ENCODE measurements around the gene OLFML2B.

OLFML2B gene

DNA sequence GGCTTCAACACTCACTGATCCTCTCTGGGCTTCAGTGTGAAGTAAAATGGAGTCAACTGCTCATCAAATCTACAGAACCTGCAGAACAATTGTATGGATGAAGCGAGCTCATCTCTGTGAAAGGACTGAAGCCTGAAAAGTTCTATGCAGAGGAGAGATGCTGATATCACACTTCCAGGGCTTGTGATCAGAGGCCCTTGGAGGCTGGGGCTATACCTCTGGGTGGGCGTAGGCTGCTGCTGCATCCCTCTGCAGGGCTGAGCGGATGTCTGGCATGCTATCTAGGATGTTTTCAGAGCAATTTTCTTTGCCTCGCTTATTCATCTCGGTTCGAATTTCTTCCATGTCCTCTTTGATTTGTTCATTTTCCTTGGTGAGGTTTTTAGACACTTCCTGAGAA is 17.6 kb downstream of the OLFML2B start:
- no peak for DNase-seq (ENCODE audit: low read depth in 2 of 2)

DNA sequence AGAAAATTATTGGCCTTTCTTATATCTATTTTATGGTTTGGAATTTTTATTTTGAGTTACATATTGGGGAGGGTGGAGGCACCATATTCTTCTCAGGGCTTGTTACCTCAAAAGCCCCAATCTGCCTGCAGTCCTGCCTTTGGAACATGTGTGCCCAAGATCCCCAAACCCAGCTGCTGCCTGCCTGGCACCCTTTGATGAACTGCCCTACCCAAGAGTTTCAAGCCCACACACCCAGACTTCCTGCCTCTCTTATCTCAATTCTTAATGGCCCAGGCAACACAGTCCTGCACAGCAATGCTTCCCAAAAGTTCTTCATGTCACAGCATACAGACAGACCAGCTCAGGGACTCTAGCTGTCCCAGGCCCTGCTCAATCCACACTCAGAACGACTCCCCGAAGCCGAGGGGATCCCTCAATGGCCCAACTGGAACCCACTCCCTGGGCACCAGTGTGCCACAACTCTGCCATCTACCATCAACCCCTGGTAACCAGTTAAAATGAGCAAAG is 19.2 kb downstream of the OLFML2B start:
- DNase-seq (ENCODE audit: low read depth in 2 of 2): no peak

DNA sequence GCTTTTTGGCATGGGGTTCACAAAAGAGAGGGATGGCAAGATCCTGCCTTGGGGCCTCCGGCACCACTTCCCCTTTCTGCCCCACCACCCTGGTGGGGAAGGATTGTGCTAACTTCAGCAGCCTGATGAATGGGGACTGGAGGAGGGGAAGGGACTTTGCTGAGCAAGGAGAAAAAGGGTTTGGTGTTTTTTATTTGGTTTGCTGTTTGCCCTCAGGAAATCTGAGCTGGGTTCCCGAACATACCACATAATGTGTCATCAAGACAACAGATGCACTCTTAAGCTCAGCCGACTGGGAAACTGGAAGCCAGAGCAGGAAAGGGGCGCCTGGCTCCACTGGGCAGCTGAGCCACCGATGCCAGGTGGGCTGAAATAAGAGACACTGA is 19.8 kb downstream of the OLFML2B start:
- DNase-seq (ENCODE audit: low read depth in 2 of 2): no peak

DNA sequence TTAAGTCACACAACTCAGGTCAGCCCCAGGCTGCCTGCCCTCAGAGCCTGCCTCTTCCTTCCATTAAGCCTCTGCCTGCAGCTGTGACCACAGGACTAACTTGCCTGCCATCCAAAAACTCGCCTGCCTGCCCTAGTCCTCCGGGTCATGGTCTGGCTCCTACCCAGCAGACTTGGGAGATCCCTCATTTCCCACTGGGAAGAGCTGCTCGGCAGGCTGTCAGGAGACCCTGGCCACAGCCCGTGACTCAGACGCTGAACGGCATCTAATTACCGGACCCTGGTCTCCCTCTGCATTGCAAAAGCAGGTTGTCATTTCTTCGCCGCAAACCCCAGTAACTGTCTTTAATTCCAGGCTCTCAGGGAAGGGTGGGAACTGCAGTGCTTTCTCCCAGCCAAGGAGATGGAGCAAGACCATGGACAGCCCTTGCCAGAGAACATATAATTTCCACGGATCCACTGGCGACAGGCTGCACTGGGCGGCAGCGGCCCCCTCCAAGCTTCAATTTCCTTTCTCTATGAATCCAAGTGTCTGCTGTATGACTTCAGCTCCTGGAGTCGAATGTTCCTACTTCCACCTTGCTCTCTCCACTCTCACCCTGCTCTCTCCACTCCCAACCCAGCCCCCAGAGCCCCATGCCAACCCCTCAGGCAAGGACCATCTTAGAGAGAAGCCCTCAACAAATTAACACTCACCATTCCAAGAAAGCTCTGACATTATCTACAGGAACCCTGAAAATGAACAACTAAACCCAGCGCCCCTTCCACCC is 20.4 kb downstream of the OLFML2B start:
- no peak for DNase-seq (ENCODE audit: low read depth in 2 of 2)

DNA sequence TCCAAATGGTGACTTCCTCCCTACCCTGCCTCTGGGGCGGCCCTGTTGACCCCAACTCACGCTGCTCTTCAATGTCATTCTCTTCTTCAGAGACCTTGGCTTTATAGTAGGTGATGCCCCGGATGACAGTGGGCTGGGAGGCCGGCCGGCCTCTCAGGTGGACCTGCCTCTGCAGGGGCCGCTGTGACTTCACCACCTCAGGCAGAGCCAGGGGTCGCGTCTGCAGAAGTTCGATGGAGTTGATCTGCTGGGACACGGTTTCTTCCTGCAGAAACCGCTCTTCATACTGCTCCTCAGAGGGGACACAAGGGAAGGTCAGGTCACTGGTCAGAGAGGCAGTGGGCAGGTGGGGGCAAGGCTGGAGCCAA is 23.6 kb downstream of the OLFML2B start:
- DNase-seq (ENCODE audit: low read depth in 2 of 2): no peak

DNA sequence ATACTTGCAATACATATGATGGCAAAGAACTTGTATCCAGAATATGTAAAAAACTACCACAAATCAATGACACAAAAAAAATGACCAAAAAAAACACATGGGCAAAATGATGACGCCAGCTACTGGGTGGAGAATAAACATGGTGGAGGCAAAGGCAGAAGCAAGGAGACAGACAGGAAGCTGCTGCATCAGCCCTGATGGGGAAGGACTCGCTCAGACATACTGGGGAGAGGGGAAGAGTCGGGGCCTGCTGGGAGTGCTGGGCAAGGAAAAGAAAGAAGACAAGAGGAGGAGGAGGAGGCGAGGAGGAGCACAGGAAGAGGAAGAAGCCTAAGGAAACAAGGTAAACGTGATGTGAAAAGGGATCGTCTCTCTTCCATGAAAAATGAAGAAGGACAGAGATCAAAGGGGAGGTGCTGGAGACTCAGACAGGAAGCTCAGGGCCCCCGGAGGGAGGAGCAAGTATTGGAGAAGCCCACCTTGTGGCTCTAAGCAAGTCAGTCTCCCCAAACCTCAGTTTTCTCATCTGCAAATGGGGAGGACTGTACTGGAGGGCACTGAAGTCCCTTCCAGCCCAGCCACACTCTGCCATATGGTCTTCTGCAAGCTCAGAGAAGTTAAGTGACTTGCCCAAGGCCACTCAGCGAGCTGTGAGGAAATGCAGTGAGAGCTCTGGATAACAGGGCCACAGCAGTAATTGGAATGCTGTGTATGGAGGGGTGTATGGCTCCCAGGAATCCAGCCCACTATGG is 24.2 kb downstream of the OLFML2B start:
- no peak for DNase-seq (ENCODE audit: low read depth in 2 of 2)

DNA sequence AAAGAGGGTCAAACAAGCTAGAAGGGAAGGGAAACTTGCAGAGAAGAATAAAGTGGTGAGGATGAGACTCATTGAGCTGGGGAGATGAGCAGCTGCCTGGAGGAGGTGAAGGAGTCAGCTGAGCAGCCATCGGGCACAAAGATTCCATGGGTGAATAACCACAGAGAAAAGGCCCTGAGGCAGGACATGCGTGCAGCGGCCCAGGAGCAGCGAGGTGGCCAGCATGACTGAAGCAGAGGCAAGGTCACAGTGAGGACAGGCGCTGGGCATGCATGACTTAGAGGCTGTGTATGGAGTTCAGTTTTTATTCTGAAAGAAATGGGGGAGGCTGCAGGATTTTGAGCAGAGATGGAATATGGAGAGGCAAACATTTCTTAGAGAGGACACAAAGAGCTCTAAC is 24.9 kb downstream of the OLFML2B start:
- no peak for DNase-seq (ENCODE audit: low read depth in 2 of 2)

DNA sequence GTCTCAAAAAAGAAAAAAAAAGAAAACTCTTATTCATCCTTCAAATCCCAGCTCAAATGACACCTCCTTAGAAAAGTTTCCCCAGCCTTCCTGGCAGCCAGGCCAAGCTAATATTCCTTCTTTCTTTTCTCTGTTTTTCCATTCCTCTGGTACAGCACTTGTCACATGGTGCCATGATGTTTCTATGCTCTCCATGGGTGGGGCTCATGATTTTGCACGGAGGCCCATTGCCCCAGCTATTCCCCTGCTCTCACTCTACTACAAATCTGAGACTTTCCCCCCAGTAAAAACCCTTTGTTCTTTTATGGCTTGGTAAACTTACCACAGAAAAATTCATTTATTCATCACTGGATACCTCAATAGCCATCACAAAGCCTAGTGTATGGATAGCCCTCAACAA is 26.5 kb downstream of the OLFML2B start:
- DNase-seq (ENCODE audit: low read depth in 2 of 2): no peak

DNA sequence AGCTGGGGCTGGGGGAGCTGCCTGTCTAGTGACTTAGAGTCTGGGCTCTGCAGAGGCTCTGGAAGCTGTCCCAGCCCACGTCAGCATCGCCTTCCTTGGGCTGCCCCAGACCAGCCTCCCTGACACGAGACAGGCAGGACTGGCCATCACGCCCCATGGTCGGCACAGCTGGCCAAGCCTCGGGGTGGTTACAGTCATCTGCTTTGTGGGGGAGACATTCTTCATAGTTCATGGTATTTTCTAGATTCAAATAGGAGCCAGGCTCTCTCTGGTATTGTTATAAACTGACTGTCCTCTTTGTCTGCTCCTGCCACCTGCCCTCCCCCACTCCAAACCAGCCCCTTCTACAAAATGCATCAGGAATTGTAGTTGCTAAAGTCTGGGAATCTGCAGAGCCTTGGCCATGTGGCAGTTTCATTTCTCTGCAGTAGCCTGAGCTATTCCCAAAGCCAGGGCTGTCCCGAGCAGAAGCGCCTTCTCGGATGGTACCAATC is 29.4 kb downstream of the OLFML2B start:
- no peak for DNase-seq (ENCODE audit: low read depth in 2 of 2)

DNA sequence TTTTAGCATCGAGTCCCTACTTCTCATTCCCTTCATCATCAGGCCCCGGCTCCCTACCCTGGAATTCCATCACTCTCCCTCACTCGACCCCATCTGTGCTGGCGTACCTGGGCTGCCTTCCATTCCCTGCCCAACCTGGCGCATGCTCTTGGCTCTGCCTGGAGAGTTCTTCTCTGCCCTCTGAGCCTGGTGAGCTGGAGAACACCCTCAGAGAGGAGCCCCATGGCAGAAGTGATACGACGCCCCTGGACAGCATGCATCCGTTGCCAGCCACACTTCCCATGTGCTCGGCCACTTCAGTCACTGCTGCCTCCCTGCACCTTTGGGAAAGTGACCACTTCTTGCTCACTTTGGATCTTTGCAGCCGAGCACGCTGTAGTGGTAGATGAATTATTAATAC is 30.1 kb downstream of the OLFML2B start:
- DNase-seq (ENCODE audit: low read depth in 2 of 2): no peak

DNA sequence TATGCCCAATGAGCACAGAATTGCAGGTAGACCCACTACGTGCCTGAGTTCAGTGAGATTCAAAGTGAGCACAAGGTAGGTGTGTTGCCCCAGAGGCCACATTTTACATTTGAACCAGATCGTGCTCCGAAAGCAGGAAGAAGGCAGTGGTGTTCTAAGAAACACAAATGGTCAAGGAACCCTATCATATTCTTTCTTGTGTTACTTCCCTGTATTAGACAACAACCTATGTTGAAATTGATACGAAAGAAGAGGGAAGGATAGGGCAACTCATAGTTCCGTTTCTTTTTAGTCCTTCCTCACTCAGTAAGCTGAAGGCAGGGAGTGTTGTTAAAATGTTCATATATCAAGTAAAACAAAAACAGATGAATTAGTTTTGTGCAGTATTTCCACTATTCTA is 33.9 kb downstream of the OLFML2B start:
- no peak for DNase-seq (ENCODE audit: low read depth in 2 of 2)

DNA sequence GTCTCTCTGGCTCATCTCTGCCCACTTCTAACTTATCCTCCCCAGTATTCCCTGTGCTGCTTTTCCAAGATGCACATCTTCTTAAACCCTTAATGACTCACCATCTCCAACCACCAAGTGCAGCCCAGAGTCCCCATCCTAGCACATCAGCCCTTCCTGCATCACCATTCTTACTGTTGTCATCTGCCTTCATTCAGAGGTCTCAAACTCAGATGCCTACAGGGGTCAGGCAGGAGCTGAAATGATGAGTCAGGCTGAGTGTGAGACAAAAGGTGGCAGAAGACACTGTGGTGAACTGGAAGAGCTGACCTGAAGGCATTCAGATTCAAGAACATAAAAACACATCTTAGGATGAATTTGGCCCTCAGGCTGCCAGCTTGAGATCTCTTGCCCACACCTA is 34.6 kb downstream of the OLFML2B start:
- DNase-seq (ENCODE audit: low read depth in 2 of 2): no peak

DNA sequence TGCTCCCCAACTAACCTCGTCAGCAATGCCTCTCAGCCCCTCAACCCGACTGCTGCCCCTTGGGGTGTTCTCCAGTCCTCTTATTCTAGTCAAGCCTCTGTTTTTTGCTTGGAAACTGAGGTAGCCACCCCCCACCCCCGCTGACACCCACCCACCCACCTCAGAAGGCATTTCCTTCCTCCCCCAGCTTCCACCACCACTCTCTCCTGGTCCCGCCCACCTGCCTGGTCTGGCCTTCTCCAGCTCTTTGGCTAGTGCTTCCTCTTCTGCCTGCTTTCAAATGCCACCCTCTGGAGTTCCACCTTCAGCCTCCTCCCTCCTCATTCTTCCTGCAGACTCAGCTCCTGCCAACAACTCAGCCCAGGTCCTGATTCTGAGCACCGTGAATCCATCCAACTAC is 35.3 kb downstream of the OLFML2B start:
- DNase-seq (ENCODE audit: low read depth in 2 of 2): no peak

DNA sequence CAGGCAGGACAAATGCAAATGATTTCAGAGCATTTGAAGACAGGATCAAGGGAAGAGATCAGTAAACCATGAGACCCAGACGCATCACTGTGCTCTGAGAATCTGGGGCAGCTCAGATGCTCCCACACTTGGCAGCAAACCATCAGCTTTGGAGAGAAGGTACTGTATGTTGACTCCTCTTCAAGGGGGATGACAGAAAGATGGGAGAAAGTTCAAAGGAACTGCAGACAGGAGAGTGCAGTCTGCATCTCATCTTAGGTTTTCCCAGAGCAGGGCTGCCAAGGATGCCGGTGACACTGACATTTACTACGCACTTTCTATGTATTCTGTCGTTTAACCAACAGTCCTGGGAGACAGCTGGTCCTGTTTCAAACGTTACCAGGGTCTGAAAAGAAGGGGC is 35.8 kb downstream of the OLFML2B start:
- no peak for DNase-seq (ENCODE audit: low read depth in 2 of 2)

DNA sequence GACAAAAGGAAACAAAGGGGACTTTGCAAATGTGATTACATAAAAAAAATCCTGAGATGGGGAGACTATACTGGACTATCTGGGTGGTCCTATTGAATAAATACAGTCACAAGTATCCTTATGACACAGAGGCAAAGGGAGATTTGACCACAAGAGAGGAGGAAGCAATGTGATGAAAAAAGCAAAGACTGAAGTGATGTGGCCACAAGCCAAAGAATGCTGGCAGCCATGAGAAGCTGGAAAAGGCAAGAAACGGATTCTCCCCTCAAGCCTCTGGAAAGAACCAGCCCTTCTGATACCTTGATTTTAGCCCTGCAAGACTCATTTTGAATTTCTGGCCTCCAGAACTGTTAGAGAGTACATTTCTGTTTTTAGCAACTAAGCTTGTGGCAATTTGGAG is 36.4 kb downstream of the OLFML2B start:
- no peak for DNase-seq (ENCODE audit: low read depth in 2 of 2)

DNA sequence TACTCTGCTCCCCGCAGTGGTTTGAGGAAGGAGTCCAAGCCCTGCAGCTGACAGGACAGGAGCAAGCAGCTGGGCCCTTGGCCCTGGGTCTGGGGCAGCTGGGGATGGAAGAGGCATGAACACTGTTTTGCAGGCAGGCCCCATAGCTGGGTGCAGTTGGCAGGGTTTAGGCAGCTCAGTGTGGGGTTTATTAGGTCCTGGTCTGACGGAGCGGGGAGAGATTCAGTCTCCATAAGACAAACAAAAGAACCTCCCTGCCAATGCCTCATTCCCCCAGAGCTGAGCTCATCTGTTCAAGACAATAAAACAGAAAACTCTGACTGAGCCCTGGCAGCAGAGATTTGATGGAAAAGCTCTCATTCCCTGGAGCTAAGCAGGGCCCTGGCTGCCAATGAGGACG is 37.3 kb downstream of the OLFML2B start:
- DNase-seq (ENCODE audit: low read depth in 2 of 2): no peak

DNA sequence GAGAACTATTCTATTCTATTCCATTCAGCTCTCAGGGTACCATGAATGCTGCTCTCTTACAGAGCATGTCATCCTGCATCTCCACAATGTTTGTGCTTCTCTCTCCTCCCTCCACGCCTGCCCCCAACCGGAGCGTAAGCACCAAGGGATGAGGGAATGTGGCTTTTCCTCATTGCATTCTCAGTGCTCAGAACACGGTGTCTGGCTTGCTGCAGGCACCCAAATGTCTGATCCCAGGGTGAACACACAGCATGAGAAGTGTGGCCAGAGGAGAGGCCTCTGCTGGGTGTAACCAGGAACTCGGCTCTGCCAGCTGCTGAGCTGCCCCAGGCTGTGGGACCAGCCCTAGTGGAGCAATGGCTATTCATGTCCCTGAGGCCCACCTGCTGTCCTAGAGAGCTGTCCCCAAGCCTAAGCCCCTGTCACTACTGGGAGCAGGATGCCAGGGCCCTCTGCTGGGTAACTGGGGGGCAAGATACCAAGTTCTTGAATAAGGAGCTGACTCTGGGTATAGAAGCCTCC is 38.3 kb downstream of the OLFML2B start:
- no peak for DNase-seq (ENCODE audit: low read depth in 2 of 2)

DNA sequence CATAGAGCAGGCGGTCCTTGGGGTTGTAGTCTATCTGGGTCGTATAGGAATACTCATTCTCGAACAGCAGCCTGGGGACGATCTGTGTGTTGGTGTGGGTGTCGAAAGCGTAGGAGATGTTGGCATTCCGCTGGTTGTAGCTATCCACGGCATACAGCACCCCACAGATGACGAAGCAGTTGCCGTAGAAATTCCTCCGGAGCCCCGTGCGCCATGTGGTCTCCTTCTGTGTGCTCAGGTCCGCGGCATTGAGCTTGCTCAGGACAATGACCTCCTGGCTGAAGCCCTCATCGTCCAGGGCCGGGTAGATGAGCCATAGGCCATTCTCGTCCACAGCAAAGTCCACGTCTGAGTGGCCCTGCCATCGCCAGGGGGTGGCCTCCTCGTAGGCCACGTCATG is 39.9 kb downstream of the OLFML2B start:
- no peak for DNase-seq (ENCODE audit: low read depth in 2 of 2)

DNA sequence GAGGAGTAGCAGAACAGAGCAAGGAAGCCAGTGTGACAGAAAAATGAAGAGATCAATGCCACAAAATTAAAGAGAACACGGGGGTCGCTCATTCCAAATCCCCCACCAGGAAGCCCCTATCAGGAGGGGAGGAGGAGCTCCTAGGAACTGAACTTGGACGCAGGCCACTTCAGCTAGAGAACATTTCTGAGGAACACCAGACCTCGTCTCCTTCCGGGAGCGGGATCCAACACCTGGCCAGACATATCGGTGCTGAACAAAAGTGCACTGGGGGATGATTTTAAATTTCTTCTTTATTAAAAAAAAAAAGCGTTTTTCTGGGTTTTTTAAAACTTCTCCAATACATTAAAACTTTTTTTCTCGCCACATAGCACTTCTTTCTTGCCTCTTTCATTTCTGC is 40.8 kb downstream of the OLFML2B start:
- no peak for DNase-seq (ENCODE audit: low read depth in 2 of 2)

DNA sequence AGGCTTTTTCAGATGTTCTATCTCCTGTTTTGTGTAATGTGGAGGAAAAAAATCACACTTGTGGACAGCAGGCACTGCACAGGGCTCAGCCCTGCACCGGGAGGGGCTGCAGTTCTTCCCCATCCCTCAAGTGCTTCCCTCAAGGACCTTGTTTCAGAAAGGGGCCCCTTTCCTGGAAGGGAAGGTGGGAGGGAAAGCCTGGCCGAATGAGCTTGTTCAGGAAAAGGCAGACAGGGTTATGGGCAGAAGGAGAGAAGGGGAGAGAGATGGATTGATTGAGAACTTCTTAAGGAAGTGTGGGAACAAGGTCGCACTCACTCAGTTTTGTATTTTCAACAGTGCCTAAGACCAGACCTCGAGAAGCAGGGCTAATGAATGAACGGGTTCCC is 41.2 kb downstream of the OLFML2B start:
- DNase-seq (ENCODE audit: low read depth in 2 of 2): no peak

DNA sequence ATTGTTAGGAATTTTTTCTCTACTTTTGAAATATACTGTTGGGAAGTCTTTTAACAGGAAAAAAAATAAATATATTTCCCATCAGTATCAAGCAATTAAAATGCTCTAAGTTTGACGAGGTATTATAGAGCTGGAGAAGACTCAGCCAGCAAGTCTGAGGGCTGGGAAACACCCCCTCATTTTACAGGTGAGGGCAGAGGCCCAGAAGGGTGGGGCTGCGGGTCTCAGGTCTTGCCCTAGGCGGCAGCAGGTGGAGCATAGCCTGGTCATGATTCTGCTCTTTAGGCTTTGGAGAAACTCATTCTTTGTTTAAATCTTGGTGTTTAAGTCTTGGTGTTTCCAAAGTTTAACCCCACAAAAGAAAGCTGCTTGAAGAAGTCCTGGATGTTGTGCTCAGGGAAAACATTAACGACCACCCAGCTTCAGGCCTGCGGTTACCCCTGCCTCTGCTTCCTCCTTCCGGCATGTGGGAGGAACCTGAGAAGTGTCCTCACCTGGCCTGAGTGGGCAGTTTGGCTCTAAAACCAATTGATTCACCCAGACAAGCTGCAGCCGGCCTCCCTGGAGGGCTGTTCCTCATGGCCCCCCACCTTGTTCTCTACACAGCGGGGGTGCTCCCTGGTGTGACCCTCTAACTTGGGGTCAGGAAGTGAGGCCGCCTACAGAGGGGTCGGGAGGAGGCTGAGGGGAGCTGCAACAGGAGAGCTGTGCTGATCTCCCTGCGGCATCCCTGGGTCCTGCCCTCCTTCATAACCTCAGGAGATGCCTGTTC is 41.7 kb downstream of the OLFML2B start:
- no peak for DNase-seq (ENCODE audit: low read depth in 2 of 2)

DNA sequence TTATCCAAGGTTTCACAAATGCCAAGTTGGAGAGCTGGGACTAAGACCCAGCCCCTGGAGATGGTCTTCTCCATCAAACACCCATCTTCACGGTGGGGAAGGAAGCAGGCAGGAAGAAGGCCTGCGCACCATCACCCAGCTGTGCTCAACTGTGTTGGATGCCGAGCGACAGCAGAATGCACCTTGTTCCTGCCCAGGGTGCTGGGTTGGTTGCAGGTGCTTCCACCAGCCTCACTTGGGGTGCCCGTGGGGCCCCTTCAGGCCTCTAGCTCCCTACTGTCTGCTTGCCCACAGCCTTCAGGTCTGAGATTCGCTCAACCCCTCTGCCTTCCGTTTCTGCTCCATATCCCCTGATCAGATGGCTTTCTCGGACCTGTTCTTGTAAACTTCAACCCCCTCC is 42.5 kb downstream of the OLFML2B start:
- DNase-seq (ENCODE audit: low read depth in 2 of 2): no peak

Data from stimulated activated CD8-positive, alpha-beta memory T cell treated with anti-CD3 and anti-CD28 coated beads, Interleukin-2, amount 100 ng/mL, for 48 hours (primary cell).